Activated B cell treated with CpG ODN at 0.5 μM for 24 hours (primary cell): ENCODE measurements around the gene KIF25. TPM values are rescaled to one million over a fixed set of nuclear protein-coding genes. Genes with fewer than 3 reads are reported as not detected.
"Not testable (repeated sequence)": the region's sequence is repeated elsewhere in the genome, so short reads cannot be mapped to it uniquely, and the experiment has no call there.

Experiments used
- ATAC-seq: fragments of 200-7000 bp; cut with Tn5 transposase; one replicate; pipeline ENCODE4 v1.10.0; 2021; ENCODE audit warnings: low read depth, mild to moderate bottlenecking, moderate library complexity
- CTCF ChIA-PET: fragments of 350-600 bp; sonication (Branson Sonifier 250); formaldehyde crosslinking; loops from one replicate; lab custom pipeline; 2021; ENCODE audit warnings: antibody characterized with exemption; lab: Charles Lee
- POLR2A ChIA-PET: fragments of 350-600 bp; sonication (Branson Sonifier 250); formaldehyde crosslinking; loops from one replicate; lab custom pipeline; 2021; ENCODE audit warnings: antibody characterized with exemption; lab: Charles Lee
- DNase-seq: peaks from one replicate; pipeline ENCODE4 v3.0.0; 2022
- H3K27ac Mint-ChIP-seq: one replicate; pipeline ENCODE4 v1.8.0; 2020; ENCODE audit warnings: mixed read lengths
- H3K27me3 Mint-ChIP-seq: one replicate; pipeline ENCODE4 v1.8.0; 2021; ENCODE audit warnings: mixed read lengths
- H3K36me3 Mint-ChIP-seq: one replicate; pipeline ENCODE4 v1.8.0; 2021; ENCODE audit warnings: low read depth, mixed read lengths
- H3K4me1 Mint-ChIP-seq: one replicate; pipeline ENCODE4 v1.8.0; 2021; ENCODE audit warnings: mixed read lengths
- H3K4me3 Mint-ChIP-seq: one replicate; pipeline ENCODE4 v1.8.0; 2020; ENCODE audit warnings: mild to moderate bottlenecking, mixed read lengths
- H3K9me3 Mint-ChIP-seq: one replicate; pipeline ENCODE4 v1.8.0; 2020; ENCODE audit warnings: mixed read lengths
- CTCF ChIP-seq: fragments of 200-600 bp; IDR thresholded peaks from one replicate; pipeline ENCODE4 v1.8.0; 2022; ENCODE audit warnings: antibody characterized with exemption, mild to moderate bottlenecking
- intact Hi-C: fragments of 100-400 bp; cut with micrococcal nuclease; formaldehyde crosslinking; loops from one replicate; pipeline ENCODE4 v1.15.1; 2024
- total RNA-seq: library from RNA; stranded (reverse); gene quantifications from 2 replicates; pipeline ENCODE4 v1.2.3, GENCODE V29; 2022

The KIF25 gene
- total RNA-seq, 1 donor from 2014 or later = not detected

DNA sequence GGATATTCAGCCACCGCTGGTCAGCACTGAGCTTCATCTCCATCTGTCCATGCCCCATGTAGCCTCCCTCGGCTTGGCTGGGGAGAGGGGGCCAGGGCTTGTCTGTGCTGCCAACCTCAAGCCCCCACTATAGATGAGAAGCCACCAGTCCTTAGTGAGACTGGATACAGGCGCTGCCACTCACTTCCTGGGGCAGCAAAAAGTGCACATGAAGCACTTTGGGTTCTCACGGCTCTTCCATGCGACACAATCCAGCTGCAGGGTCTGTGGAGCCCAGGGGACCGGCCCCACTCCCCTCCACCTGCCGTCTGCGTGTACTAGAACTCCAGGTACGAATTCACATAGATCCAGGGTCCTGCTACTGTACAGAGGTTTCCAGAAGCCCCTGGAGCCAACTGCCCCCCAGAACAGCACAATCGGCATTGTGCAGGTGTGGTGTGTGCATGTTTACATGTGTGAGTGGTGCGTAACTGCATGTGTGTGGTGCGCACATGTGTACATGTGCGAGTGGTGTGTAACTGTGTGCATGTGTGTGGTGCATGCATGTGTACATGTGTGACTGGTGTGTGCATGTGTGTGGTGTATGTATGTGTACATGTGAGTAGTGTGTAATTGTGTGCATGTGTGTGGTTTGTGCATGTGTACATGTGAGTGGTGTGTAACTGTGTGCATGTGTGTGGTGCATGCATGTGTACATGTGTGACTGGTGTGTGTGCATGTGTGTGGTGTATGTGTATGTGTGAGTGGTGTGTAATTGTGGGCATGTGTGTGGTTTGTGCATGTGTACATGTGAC lies 76.7 kb downstream of the KIF25 start:
- Mint-ChIP-seq H3K36me3 (no peaks in the 10 kb centered on the region), H3K9me3 (no peaks in the 10 kb centered on the region), H3K4me3 (no peak overlapping the region), H3K4me1 (no peaks in the 10 kb centered on the region), H3K27me3 (no peaks in the 10 kb centered on the region), H3K27ac (no peak overlapping the region)
- DNase-seq (no peak), ATAC-seq (no peak)
- TF ChIP-seq CTCF = no peak
- ChIA-PET CTCF (no interaction called here), POLR2A (no interaction called here)
- intact Hi-C loops = no loop called here

- DNase-seq = no peak
- ATAC-seq = no peak
- Mint-ChIP-seq H3K4me1 (no peaks in the 10 kb centered on the region), H3K27me3 (no peaks in the 10 kb centered on the region), H3K36me3 (no peaks in the 10 kb centered on the region), H3K27ac (no peak overlapping the region), H3K4me3 (no peak overlapping the region), H3K9me3 (no peaks in the 10 kb centered on the region)
- intact Hi-C loops = no loop called here
- no peak for TF ChIP-seq CTCF
- ChIA-PET CTCF (no interaction called here), POLR2A (no interaction called here)
Measured at GRCh38 chr6:168075216-168075615, 77.7 kb downstream of the KIF25 start.

GRCh38 chr6:168075787-168076202 lies 78.3 kb downstream of the KIF25 start:
- CTCF ChIA-PET = no interaction called here
- ATAC-seq (no peak), DNase-seq (no peak)
- intact Hi-C loops = no loop called here
- Mint-ChIP-seq H3K36me3 (no peaks in the 10 kb centered on the region), H3K9me3 (no peaks in the 10 kb centered on the region), H3K27me3 (no peaks in the 10 kb centered on the region), H3K4me1 (no peaks in the 10 kb centered on the region), H3K27ac (no peak overlapping the region), H3K4me3 (no peak overlapping the region)
- POLR2A ChIA-PET = no interaction called here
- no peak for TF ChIP-seq CTCF

DNA sequence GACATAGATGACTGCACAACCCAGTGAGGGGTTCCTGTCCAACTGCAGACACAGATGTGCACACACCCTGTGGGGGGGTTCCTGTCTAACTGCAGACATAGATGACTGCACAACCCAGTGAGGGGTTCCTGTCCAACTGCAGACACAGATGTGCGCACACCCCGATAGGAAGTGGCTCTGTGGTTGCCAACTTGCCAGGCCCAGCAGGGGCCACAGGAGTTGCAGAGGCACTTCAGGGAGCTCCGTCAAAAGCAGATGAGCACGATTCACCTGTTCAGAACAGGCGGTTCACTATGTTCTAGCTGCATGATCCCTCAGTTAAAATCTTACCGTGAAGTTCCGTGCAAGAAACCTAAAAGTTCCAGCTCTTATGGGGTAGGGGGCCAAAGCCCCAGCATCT lies 79.9 kb downstream of the KIF25 start:
- H3K4me3 Mint-ChIP-seq, H3K9me3 Mint-ChIP-seq, H3K27me3 Mint-ChIP-seq, H3K36me3 Mint-ChIP-seq, H3K4me1 Mint-ChIP-seq, H3K27ac Mint-ChIP-seq, POLR2A ChIA-PET, ATAC-seq, CTCF ChIA-PET, DNase-seq, intact Hi-C loops: not testable (repeated sequence)

- Mint-ChIP-seq H3K9me3 (no peaks in the 10 kb centered on the region), H3K4me1 (no peaks in the 10 kb centered on the region), H3K27me3 (no peaks in the 10 kb centered on the region), H3K27ac (no peak overlapping the region), H3K4me3 (no peak overlapping the region), H3K36me3 (no peaks in the 10 kb centered on the region)
- no peak for DNase-seq
- POLR2A ChIA-PET = no interaction called here
- CTCF ChIA-PET = no interaction called here
- no peak for ATAC-seq
- intact Hi-C loops = no loop called here
- no peak for TF ChIP-seq CTCF
Measured at GRCh38 chr6:168078175-168078942, 80.9 kb downstream of the KIF25 start.
